Caki2 (cell line): ENCODE results near the gene CEP126. TPM values are rescaled to one million over a fixed set of nuclear protein-coding genes. Genes with fewer than 3 reads are reported as not detected.

ENCODE experiments used
- DNase-seq: peaks from one replicate; pipeline ENCODE4 v3.0.0-alpha.2; 2015; ENCODE audit warnings: low read depth
- in situ Hi-C: cut with HindIII; loops from 2 replicates; pipeline ENCODE4 v1.10.0; 2016; ENCODE audit warnings: low sequenced_read_pairs, low pct_unique_long_range_greater_than_20kb, mixed read lengths
- total RNA-seq: library from RNA; depleted of rRNA; stranded (reverse); fragments of >200 nt; shearing (Covaris generic); gene quantifications from 2 replicates; pipeline ENCODE4 v1.2.3, GENCODE V29; 2014; ENCODE audit warnings: low replicate concordance; rRNA removed

The CEP126 gene, protein sequence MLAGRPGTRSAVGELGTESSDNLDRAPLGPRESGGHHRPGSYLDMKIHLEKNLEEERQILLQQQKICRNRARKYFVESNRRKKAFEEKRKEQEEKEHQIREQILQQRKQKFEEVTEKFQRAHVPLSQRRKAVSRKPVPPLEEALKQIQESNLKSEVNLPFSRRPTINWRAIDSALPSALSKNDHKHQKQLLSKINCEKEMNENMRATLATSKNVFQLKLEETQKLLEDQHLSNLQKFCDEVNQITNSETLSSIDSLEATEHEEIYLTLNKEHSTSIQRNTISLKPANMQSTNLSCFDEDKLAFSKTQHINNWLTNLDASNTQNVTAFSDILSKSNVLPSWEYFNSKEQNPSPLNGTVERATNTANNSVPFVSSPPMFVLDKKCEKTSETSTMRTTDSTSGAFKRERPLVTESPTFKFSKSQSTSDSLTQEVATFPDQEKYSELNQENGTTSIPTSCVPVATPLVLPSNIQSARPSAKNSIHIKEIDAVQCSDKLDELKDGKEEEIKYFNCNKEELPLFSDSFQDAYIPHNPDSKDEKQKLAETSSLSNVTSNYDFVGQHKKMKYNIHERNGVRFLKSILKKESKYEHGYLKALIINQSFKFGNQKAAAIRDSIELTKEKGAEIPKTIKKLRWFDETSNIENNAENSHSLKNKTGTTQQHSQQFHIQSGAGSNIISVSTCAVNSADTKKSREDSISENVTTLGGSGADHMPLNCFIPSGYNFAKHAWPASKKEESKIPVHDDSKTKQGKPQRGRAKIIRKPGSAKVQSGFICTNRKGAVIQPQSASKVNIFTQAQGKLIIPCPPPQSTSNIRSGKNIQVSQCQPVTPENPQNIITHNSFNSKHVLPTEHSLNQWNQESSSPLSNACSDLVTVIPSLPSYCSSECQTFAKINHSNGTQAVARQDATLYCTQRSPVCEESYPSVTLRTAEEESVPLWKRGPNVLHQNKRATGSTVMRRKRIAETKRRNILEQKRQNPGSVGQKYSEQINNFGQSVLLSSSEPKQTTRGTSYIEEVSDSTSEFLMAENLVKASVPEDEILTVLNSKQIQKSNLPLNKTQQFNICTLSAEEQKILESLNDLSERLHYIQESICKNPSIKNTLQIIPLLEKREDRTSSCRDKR
- 0.46 and 0.54 TPM in 2 replicates for total RNA-seq

DNA sequence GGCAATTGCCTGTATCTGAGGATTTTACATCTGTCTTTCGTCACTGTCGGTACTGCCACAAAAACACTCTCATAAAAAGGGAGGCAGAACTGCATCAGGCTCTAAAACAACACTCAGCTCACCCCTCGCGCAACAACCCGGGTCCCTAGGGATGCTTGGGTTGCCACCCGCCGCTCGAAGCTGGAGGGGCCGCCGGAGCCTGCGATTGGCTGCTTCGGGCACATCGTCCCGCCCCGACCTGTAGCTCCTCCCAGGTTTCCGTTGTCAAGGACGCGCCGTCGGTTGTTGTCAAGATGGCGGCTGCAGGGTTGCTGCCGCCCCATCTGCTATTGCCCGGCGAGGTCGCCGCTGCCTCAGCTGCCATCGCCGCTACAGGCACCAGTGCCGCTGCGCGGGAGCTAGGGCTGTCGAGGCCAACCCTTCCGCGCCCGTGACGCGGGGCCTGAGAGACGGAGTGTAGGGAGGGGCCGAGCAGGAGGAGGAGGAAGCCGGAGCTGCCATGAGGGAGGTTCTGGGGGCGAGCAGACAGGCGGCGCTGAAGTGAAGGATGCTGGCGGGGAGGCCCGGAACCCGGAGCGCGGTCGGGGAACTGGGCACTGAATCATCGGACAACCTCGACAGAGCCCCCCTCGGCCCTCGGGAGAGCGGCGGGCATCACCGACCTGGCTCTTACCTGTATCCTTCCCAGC is at the start of gene CEP126:
CEP126 (plus strand) TSS at position 273 of the 689 bp plus-strand sequence; CDS start at position 548, 275 bp downstream.
- in situ Hi-C loops = no loop called here
- DNase-seq = peak; percentile 95

DNA sequence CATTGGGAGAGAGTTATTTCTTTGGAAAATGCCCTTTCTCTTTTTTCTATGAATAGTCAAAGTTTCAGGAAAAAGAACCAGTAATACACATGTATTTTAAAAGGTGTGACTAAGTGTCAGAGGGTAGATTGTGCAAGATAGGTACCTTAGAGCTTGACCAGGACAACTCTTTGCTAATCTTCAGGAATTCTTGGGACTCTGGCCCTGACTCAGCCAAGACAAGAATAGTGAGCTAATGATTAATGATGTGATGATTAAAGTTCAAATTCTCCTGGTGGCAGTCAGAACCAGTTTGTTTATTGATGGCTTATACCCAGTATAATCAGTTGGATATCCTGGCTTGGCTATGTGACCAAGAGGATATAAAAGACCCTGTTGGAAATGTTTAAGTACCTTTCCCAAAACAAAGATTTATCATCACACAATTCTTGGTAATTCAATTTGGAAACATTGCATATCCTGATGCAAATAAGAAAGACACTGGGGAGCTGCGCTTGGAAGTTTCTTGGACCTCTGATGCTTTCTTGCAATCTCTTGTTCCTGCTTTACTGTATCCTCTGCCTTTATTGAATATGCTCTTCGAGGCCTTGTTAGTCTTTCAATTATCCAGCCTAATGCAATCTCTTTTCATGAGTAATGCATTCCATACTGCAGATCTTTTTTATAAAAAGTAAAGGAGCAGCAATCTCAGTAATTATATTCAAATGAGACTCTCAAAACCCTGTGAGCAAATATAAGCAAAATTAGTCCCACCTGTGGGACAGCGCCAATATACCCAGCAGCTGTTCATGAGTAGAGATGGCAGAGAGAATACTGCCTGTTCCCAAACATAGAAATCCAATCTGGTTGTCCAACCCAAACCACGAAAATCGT is 48.0 kb upstream of the CEP126 start:
- peak; percentile 79 for DNase-seq
- in situ Hi-C loops = no loop called here

DNA sequence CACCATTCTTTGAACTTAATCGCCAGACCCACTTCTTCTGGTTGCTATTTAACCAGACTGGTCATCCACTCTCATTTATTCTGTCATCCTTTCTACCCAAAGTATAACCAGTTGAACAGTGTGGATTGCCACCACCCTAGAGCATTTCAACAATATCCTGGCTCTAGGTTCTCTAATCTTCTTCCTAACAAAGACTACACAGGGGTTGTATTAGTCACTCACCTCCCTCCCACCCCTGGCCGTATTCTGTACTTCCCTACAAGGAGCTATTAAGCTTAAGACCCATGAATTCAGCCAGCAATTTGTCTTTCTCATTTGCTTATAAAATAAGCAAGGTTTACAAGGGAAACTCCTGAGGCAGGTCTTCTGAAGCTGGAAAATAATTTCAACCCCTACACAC is 46.9 kb upstream of the CEP126 start:
- in situ Hi-C loops = no loop called here
- DNase-seq = peak; percentile 40

DNA sequence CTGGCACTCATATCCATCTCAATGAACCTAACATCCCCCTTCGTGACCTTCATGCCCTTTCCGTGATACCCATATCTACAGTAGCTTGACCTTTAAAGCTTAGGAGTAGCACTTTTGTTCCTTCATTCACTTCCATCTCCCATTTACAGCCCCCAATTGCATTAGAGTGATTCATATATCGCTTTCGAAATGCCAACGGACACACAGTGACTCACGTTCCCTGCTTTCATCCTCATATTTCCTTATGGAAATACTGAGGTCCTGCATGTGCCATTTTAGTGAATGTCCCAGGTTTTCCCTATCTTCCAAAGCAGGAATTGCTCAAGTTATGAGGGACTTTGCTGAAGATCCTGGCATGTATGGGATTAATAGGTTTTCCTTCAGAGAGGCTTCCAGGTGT is 44.3 kb upstream of the CEP126 start:
- in situ Hi-C loops = no loop called here
- DNase-seq = peak; percentile 32

DNA sequence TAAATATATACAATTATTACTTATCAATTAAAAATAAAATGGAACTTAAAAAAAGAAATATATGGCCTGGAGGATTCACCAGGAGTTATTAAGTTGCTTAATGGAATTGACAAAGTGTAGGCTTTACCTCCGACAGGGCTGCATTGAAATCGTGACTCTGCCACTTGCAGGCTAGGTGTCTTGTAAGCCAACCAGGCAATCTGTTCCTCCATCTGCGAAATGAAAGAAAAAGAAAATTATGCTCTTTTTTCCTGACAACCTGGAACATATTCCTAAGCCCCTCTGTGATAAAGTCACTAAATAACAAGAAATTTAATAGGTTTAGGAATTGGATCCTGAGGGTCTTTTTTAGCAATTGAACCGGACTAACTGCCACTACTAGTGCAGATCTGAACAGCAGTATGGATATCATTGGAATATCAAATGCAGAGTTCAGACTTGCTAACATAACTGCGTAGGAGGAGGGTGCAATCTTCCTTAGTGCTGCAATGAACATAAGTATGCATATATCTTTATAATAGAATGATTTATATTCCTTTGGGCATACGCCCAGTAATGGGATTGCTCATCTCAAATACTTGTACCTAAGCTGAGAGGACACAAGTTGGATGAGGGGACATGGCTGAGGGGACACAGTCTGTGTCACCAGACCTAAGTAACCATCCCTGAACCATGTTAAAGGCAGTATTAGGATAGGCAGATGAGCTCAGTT is 42.5 kb upstream of the CEP126 start:
- no peak for DNase-seq
- in situ Hi-C loops = no loop called here

DNA sequence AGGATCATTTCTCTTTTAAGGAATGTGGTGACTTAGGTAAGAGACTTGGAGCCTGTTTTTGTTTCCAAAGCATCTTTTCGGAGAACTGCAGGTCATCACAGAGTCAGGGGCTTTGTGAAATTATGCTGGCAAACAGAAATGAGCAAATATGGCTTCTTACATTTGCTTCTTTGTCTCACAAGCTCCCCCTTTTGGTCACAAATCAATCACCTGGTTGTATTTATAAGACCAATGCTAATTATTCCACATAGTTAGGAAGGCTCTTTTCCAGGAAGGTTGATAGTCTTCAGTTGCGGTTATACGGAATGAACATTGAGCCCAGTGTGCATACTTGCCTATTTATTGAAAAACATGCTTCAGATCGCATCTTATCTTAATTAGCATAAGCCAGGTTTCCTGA is 34.6 kb upstream of the CEP126 start:
- peak; percentile 44 for DNase-seq
- in situ Hi-C loops = no loop called here

DNA sequence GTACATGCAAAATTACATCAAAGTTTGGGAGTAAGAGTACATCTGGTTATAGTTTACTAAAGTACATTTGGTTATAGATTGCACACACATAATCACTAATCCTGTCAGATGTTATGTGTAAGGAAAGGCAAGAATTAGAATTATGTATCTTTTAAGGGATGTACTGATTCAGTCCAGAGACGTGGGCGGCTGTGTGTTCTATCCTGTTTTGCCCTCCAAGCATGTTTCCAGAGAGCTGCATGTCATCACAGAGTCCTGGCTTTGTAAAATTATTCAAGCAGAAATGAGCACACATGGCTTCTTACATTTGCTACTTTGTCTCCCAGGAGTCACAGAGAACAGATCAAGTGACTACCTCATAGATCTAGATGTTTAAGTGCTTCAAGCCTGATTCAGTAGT is 33.2 kb upstream of the CEP126 start:
- no peak for DNase-seq
- in situ Hi-C loops = no loop called here

DNA sequence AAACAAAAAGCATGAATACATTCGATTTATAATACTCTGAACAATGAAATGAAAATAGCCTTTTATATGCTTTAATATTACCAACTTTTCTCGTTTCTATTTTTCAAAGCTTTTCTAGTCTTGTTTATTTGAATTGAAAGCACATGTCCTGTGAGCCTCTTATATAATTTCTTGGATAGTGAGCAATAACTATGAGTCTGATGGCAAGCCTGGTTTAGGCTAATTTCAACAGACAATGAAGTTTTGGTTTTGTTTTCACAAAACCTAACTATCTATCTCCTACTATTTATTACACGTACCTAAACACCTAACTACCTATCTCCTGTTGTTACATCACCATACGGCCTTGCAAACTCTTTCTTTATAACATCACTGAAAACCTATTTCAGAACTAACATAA is 29.2 kb upstream of the CEP126 start:
- no peak for DNase-seq
- in situ Hi-C loops = no loop called here

DNA sequence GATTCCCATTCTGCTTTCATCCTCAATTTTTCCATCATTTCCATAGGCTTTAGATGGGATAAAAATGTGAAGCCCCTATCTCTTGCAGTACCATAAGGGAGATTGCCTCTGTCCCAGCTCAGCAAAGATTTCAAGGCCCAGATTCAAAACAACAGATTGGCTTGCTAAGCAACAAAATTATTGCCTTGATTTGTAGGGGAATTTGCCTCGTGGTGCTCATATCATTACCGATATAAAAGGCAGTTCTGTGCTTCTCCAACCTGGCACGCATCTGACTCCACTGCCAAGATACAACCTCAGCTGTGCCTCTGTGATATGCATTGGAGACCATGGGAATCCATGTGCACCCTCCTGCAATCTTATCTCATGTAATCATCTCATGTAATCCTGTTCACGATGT is 25.0 kb upstream of the CEP126 start:
- in situ Hi-C loops = no loop called here
- no peak for DNase-seq

DNA sequence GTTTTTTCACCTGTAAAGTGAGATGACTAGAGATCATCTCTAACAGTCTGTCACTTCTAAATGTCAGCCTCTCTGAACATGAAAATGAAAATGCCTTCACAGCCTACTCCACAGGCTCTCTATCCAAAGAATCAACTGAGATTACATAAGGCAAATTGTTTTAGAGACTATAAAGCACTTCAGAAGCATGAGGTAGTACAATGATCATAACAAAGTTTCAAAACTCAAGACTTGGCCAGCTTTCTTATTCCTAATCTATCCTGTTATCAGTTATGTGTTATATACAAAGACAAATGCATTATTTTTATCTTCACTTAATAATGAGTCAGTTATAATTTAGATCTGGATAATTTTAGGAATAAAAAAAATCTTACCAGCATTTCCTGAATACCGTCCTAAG is 20.3 kb upstream of the CEP126 start:
- no peak for DNase-seq
- in situ Hi-C loops = no loop called here

DNA sequence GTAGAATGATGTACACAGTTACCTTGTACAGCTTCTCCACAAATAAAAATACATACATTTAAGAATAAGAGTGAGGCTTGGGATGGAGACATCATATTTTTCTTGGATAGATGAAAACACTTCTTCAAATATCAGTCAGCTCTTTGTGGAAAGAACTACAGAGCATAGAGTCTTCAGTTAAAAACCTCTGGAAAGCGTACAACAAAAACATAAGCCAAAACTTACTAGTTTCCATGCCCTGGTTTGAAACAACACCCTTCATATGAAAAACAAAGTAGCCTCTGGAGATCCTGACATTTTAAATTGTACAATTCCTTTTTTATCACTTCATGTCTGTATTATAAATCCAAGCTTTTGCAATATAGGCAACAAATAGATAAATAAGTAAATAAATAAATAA is 7.0 kb upstream of the CEP126 start:
- in situ Hi-C loops = no loop called here
- no peak for DNase-seq

DNA sequence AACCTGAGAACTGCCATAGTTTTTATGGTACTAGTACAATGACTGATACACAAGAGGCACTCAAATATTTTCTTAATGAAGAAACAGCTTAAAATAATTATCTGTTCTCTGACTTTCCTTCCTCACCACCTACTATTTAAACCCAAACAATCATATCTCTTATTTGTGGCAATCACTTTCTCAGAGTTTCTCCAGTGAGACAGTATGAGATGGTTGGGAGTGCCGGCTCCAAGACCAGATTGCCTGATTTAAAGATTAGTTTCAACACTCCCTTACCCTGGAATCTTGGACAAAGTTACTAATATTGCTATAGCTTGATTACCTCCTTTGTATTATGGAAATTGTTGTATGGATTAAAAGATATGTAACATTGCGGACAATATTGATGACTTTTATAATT is 5.7 kb upstream of the CEP126 start:
- in situ Hi-C loops = no loop called here
- no peak for DNase-seq

DNA sequence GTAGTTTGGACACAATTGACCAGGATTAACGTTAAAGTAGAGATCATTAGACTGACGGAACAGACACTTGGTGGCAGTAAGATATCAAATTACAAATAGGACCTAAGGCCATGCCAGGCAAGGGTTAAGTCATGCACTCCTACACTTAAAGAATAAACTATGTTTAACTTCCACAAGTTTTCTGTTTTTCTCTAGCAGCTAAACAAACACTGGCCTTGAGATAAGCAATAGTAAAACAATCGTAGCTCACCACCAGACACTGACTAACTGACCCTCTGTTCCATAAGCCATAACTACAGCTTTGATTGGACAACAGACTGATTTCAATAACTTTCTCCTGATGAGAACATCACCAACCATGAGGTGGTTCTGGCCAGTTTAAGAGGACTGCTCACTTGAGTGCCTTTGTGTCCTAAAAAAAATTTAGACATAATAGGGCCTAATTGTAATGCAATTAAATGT is 2.0 kb upstream of the CEP126 start:
- in situ Hi-C loops = no loop called here
- peak; percentile 81 for DNase-seq

DNA sequence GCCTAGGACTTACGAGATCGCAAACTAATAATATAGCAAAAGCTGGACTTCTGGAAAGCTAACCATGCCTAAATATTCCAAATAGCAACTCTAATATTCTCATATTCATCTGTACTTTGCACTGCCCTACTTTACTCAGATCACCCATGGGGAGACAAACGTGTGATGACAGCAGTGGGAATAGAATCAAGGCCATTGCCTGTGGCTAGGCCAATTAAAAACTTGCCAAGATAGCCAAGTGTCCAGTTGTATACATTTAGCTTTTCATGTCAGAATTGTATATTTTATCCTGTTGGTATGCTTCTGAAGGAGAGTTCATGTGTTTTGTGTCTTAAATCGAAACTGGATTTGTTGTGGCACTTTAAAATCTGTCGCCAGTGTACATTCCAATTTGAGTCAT is 1.2 kb upstream of the CEP126 start:
- no peak for DNase-seq
- in situ Hi-C loops = no loop called here

DNA sequence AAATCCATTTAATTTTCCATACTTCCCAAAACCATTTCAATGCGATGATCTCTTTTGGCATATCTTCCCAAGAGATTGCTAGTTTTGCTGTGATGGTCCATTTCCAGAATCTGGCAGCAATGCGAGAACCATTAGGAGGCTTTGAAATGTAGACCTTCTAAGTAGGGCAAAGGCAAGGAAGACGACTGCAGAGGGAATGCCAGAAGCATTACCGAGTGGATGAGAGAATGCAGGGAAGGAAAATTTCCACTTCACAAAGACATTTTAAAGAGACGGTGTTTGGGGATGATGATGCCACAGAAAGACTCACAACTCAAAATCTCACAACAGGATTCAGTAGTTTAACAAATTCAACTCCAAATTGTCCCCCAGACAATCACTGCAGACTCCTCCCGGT is 471 bp upstream of the CEP126 start:
- DNase-seq = no peak
- in situ Hi-C loops = no loop called here

DNA sequence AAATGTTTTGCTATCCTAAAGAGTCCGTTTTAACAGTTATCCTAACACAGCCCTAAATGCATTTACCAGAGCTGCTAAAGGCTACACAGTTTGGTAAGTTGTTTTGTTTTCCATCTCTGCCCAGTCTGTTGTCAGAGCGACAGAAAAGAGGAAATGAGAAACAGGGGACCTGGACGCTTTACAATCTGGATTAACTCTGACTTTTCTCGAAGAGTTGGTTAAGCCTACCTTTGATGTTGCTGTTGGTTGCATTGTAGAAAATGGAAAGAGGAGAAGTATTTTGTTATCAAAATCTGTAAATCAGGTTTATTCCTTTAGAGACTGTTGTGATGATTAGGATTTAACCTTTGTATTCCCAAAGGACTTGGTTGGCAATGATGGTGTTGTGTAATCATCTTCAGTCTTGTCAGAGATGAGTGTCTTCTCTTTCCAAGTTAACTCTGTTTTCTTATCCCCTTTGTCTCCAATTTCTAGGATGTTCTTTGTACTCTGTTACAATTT is 1.0 kb downstream of the CEP126 start:
- peak; percentile 52 for DNase-seq
- in situ Hi-C loops = no loop called here

DNA sequence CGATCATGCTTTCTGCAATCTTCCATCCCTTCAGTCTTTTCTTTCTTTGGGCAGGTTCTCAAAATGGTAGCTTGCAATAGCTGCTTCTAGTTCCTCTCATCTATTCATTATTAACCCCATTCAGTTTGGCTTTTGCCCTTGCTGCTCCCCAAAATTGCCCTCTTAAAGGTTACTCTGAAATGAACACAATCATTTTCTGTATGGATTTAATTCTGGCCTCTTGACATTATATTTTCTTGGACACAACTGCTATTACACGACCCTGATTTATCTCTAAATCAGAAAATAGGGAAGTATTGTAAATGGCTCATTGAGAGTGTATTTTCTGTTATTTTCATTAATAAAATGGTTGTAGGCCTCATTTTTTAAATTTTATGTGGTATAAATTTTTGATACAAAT is 1.6 kb downstream of the CEP126 start, which contains the start of gene ANGPTL5:
ANGPTL5 (minus strand) TSS at position 101 of the 400 bp plus-strand sequence. CDS start 8,613 bp downstream, outside the sequence.
- peak; percentile 8 for DNase-seq
- in situ Hi-C loops = no loop called here
